HL-60/S4 (cell line): ENCODE data around the gene ZNF362.

Source experiments
- in situ Hi-C: fragments of 300-500 bp; cut with MboI; formaldehyde crosslinking; loops from 2 replicates; pipeline ENCODE4 v1.14.3; 2022; ENCODE audit warnings: low sequenced_read_pairs

ZNF362 gene

DNA sequence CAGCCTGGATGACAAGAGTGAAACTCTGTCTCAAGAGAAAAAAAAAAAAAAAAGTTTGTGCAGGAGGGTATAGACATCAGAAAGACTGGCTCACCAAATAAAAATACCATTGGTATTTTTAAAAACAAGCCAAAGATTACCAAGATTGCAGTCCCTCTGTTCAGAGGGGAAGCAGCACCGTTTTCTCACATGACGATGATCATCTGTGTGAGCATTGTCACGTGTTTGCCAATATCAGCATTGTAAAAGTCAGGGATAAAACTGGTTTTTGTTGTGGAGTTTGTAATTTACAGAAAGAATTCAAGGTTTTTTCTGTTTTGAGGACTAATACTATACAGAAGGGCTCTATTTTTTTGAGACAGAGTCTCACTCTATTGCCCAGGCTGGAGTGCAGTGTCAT is 26.5 kb downstream of the ZNF362 start:
- in situ Hi-C loops, result loop anchor here (10.0 to 25.0 kb wide), 2 partner anchors 182 to 330 kb away; no protein-coding TSS in a partner anchor

GRCh38 chr1:33284049-33284448 is 27.8 kb downstream of the ZNF362 start:
- in situ Hi-C loops, result loop anchor here (10.0 to 25.0 kb wide), 2 partner anchors 181 to 328 kb away; no protein-coding TSS in a partner anchor

- in situ Hi-C loops, result loop anchor here (10.0 to 25.0 kb wide), 2 partner anchors 178 to 326 kb away; no protein-coding TSS in a partner anchor
Observed at GRCh38 chr1:33286451-33287185, 30.3 kb downstream of the ZNF362 start.

DNA sequence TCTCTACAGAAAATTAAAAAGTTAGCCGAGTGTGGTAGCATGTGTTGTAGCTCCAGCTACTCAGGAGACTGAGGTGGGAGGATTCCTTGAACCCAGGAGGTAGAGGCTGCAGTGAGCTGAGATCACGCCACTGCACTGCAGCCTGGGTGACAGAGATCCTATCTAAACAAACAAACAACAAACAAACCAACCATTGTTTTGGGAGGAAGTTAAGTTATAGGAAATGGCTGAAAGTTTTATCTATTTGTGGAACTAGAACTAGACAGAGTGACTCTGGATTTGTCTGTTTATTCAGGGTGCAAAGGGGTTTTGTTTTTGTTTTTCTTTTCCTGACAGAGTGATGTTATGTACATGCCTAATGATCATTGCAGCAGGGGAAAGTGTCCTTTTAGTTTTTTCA is 31.0 kb downstream of the ZNF362 start:
- in situ Hi-C loops, result loop anchor here (10.0 to 25.0 kb wide), 2 partner anchors 177 to 325 kb away; no protein-coding TSS in a partner anchor

GRCh38 chr1:33288976-33289857 is 32.9 kb downstream of the ZNF362 start:
- in situ Hi-C loops, result loop anchor here (10.0 to 25.0 kb wide), 2 partner anchors 176 to 323 kb away; no protein-coding TSS in a partner anchor

DNA sequence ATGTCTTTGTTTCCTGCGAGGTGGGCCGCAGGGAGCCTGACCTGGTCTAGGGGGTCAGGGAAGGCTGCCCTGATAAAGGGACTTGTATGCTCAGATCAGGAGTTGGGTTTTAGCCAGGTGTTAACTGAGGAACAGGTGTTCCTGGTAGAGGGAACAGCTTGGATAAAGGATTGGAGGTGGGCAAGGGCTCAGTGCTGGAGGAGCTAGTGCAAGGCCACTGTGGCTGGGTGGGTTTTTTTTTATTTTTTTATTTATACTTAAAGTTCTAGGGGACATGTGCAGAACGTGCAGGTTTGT is 33.5 kb downstream of the ZNF362 start:
- in situ Hi-C loops, result loop anchor here (10.0 to 25.0 kb wide), 2 partner anchors 175 to 322 kb away; no protein-coding TSS in a partner anchor

DNA sequence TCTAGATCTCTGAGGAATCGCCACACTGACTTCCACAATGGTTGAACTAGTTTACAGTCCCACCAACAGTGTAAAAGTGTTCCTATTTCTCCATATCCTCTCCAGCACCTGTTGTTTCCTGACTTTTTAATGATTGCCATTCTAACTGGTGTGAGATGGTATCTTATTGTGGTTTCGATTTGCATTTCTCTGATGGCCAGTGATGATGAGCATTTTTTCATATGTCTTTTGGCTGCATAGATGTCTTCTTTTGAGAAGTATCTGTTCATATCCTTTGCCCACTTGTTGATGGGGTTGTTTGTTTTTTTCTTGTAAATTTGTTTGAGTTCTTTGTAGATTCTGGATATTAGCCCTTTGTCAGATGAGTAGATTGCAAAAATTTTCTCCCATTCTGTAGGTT is 34.3 kb downstream of the ZNF362 start:
- in situ Hi-C loops, result loop anchor here (25.0 kb wide), 1 partner anchor 322 kb away; no protein-coding TSS in a partner anchor

DNA sequence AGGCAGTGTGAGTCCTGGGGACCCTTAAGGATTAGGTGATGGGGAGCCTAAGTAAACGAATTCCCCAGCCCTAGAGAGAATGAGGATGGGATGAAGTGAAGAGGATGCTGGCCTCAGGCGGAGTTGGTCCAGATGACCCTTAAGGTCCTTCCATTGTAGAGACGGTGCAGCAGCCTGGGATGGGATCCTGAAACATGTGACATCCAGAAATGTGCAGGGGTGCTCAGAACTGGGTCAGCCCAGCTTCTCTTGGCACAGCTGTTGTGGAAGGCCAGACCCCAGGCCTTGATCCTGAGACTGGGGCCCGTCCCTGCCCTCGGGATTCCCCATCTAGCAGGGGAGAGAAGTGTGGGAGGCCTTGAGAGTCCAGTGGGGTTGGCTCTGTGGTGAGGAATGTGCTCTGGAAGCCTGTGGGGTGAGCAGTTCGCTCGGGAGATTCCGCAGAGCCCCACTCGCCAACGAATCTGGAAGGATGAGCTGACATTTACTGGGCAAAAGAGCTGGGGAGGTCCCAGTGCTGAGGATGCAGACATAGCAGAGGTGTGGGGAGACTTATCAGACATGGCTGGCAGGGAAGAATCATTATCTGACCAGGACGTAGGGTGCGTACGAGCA is 36.5 kb downstream of the ZNF362 start:
- in situ Hi-C loops, result loop anchor here (25.0 kb wide), 1 partner anchor 319 kb away; no protein-coding TSS in a partner anchor

DNA sequence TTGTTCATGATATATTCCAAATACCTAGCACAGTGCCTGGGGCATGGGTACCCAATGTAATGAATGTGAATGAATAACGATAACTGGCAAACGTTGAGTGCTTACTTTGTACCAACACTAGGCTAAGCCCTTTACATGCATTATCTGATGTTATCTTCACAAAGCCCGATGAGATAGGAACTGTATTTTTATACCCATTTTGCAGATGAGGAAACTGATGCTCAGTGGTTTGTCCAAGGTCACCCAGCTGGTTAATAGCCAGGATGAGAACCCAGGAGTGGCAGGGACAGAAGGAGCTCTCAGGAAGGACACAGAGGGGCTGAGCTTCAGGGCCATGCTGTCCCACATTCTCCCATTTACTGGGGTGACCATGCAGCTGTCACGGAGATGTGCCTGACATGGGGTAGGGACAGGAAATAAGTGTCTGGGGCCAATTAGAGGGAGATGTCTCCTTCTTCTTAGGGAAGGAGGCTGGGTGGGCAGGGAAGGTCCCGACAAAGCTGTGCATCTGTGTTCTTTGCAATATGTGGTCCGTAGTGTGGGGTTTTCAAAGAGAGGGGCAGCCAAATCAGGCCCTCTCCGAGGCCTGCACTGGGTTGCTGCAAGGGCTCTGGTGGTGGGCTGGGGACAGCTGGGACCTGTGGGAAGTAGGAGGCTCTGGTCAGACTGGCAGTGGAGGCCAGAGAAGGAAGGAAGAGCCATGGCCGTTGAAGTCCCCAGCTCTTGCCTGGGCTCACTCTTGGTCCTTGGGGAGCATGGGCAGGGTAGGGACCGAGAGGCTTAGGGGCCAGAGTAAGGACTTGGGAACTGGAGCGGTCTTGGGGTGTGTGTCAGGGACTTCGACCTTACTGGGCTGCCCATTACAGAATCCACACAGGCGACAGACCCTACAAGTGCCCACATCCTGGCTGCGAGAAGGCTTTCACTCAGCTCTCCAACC is 38.0 kb downstream of the ZNF362 start:
- in situ Hi-C loops, result loop anchor here (25.0 kb wide), 1 partner anchor 318 kb away; no protein-coding TSS in a partner anchor

DNA sequence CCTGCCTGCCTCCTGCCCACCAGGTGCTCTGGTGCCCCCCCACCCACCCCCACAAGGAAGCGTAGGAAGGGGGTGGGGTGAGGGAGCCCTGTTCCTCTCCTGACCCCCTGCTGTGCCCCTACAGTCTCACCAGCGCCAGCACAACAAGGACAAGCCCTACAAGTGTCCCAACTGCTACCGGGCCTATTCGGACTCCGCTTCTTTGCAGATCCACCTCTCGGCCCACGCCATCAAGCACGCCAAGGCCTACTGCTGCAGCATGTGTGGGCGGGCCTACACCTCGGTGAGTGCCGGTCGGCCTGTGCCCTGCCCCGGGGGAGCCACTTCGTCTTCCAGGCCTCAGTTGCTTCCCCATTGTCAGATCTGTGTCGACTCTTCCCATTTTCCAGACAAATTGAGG is 38.7 kb downstream of the ZNF362 start:
- in situ Hi-C loops, result loop anchor here (25.0 kb wide), 1 partner anchor 317 kb away; no protein-coding TSS in a partner anchor

GRCh38 chr1:33295450-33296081 is 39.3 kb downstream of the ZNF362 start:
- in situ Hi-C loops, result loop anchor here (25.0 kb wide), 1 partner anchor 317 kb away; no protein-coding TSS in a partner anchor

DNA sequence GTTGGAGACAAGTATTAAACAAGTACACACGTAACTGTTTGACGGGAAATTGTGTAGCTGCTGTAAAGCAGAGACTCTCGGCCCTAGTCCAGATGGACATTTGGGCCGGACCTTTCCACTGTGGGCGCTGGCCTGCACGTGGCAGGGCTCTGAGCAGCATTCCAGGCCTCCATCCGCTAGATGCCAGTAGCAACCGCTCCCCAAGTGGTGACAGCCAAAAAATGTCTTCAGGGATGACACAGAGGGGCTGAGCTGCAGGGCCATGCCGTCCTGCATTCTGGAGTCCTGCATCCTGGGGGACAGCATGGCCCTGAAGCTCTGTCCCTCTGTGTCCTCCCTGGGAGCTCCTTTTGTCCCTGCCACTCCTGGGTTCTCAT is 39.8 kb downstream of the ZNF362 start:
- in situ Hi-C loops, result loop anchor here (25.0 kb wide), 1 partner anchor 316 kb away; no protein-coding TSS in a partner anchor

DNA sequence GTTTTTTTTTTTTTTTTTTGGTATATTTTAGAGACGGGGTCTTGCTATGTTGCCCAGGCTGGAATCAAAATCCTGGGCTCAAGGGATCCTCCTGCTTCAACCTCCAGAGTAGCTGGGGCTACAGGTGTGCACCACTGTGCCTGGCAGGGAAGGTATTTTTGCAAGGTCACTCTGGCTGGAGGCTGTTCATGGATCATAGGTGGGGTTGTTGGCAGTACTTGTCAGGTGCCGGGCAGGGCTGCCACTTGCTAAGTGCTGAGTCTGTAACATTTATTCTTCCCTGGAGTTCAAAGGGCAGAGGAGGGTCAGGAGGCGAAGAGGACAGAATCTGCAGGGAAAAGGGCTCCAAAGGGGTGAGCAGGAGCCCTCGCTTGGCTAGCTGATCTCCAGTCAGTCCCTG is 40.5 kb downstream of the ZNF362 start:
- in situ Hi-C loops, result loop anchor here (25.0 kb wide), 1 partner anchor 315 kb away; no protein-coding TSS in a partner anchor

- in situ Hi-C loops, result loop anchor here (25.0 kb wide), 1 partner anchor 314 kb away; no protein-coding TSS in a partner anchor
Observed at GRCh38 chr1:33297911-33298622, 41.8 kb downstream of the ZNF362 start.

DNA sequence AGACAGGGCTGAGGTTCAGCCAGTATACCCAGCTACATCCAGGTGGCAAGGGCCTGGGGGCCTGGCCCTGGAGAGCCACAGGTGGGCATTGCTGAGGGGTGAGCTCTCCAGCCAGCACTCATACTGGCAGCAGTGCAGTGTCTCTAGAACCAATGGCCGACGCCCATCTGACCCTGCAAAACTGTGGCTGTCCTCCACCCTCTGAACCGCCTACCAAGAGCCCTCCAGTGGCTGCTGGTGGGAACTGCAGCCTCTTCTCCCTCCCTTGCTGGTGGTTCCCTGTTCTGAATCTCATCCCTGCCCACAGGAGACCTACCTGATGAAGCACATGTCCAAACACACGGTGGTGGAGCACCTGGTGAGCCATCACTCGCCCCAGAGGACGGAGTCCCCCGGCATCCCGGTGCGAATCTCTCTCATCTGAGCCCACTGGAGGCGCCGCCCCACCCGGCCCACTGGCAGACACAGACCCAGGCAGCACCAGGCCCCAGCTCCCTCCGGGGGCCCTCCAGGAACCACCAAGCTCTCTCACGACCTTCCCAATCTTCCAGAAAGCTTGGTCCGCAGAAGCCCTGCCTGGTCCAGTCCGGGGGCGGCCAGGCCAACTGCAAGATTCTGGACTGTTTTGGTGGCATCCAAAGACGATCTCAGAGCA is 42.5 kb downstream of the ZNF362 start:
- in situ Hi-C loops, result loop anchor here (25.0 kb wide), 1 partner anchor 314 kb away; no protein-coding TSS in a partner anchor

DNA sequence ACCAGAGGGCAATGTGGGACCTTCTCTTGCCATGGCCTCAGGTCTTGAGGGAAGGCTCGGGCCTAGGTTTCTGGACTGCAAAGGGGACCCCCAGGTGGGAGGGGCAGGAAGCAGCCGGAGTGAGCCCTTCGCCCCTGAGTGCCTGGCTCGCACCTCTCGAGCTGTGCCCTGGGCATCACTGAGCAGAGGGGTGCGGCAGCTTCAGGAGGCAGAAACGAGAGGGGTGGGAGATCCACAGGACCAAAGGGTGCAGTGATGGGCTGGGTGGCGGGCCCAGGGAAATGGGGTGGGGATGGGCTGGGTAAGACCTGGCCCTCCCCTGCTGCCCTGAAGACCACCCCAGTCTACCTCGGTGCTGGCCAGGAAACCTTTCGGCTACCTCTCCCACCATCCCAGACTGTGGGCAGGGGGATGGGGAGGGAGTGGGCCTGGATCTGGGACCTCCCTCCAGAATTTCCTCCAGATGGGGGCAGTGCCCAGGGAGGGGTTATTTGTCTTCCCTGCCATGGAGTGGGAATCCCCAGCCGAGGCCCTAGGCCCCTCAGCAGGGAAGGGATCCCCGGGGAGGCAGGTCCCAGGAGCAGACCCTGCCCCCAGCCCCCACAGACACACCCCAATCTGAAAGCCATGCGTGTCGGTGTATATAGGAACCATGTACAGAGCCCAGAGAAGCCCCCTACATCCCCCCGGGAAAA is 43.3 kb downstream of the ZNF362 start:
- in situ Hi-C loops, result loop anchor here (25.0 kb wide), 1 partner anchor 313 kb away; no protein-coding TSS in a partner anchor

GRCh38 chr1:33300673-33301072 is 44.4 kb downstream of the ZNF362 start:
- in situ Hi-C loops, result no loop called here
